ENCODE results near the gene C16orf95. TPM values are rescaled to one million over a fixed set of nuclear protein-coding genes. Genes with fewer than 3 reads are reported as not detected.

Gene C16orf95
- total and polyA plus RNA-seq, 12 donors, result 0.67 to 9.9 (median 5.3) TPM

GRCh38 chr16:87360862-87361610 is 43.8 kb upstream of the C16orf95 start:
- Histone ChIP-seq H3K9me3 (replicated peaks in 1 of 3) (no peaks in the 10 kb centered on the region), H3K4me1 (replicated peaks in 1 of 2) (peaks cover 13 to 32% of the 10 kb centered on the region in 2 donors), H3K36me3 (replicated peaks in 1 of 2) (peaks cover 0 to 43% of the 10 kb centered on the region in 2 donors), H3K27ac (no peak overlapping the region), H3K27me3 (no peaks in the 10 kb centered on the region), H3K4me3 (no peak overlapping the region)
- WGBS, 4 donors, result 96 to 100% (median 97%) methylated on average over 11 to 16 of the region's 16 CpGs
- intact Hi-C loops (cut with DNase I), result no loop called here
- TF ChIP-seq POLR2A (IDR thresholded peaks at IDR 0.05), result no peak
- TF ChIP-seq CTCF (IDR thresholded peaks at IDR 0.05), result no peak
- no peak for DNase-seq

GRCh38 chr16:87359121-87359520 is 41.9 kb upstream of the C16orf95 start:
- no peaks in the 10 kb centered on the region for H3K27me3 ChIP-seq
- WGBS, 4 donors, result 91 to 96% (median 93%) methylated on average over 6 to 7 of the region's 7 CpGs
- TF ChIP-seq POLR2A (IDR thresholded peaks at IDR 0.05) (no peak), CTCF (IDR thresholded peaks at IDR 0.05) (no peak)

GRCh38 chr16:87358696-87359095 is 41.5 kb upstream of the C16orf95 start:
- no peak overlapping the region for H3K4me3 ChIP-seq
- 68 to 80% (median 74%) methylated on average over 9 of the region's 9 CpGs for WGBS, 4 donors
- no peak for DNase-seq
- peaks cover 0 to 43% of the 10 kb centered on the region in 2 donors for H3K36me3 ChIP-seq (replicated peaks in 1 of 2)
- no peaks in the 10 kb centered on the region for H3K9me3 ChIP-seq (replicated peaks in 1 of 3)
- intact Hi-C loops (cut with DNase I), result no loop called here
- no peak for TF ChIP-seq CTCF (IDR thresholded peaks at IDR 0.05)
- TF ChIP-seq POLR2A (IDR thresholded peaks at IDR 0.05), result no peak
- no peak overlapping the region for H3K27ac ChIP-seq
- no peaks in the 10 kb centered on the region for H3K27me3 ChIP-seq
- peaks cover 5 to 11% of the 10 kb centered on the region in 2 donors for H3K4me1 ChIP-seq (replicated peaks in 1 of 2)

More at GRCh38 chr16:87359121-87359520, 41.9 kb upstream of the C16orf95 start:
- DNase-seq, result no peak
- intact Hi-C loops (cut with DNase I), result no loop called here
- peaks cover 0 to 43% of the 10 kb centered on the region in 2 donors for H3K36me3 ChIP-seq (replicated peaks in 1 of 2)
- no peaks in the 10 kb centered on the region for H3K9me3 ChIP-seq (replicated peaks in 1 of 3)
- H3K4me1 ChIP-seq (replicated peaks in 1 of 2), result peaks cover 7 to 15% of the 10 kb centered on the region in 2 donors
- H3K27ac ChIP-seq, result no peak overlapping the region
- H3K4me3 ChIP-seq, result no peak overlapping the region

- H3K27me3 ChIP-seq, result no peaks in the 10 kb centered on the region
- H3K4me3 ChIP-seq, result no peak overlapping the region
- peaks cover 0 to 43% of the 10 kb centered on the region in 2 donors for H3K36me3 ChIP-seq (replicated peaks in 1 of 2)
- no peak overlapping the region for H3K27ac ChIP-seq
- no peak for DNase-seq
- whole genome bisulfite sequencing, 4 donors, result 90 to 93% (median 92%) methylated on average over 17 of the region's 17 CpGs
- intact Hi-C loops (cut with DNase I), result no loop called here
- peaks cover 1 to 7% of the 10 kb centered on the region in 2 donors for H3K4me1 ChIP-seq (replicated peaks in 1 of 2)
- TF ChIP-seq POLR2A (IDR thresholded peaks at IDR 0.05), result no peak
- no peak for TF ChIP-seq CTCF (IDR thresholded peaks at IDR 0.05)
- no peaks in the 10 kb centered on the region for H3K9me3 ChIP-seq (replicated peaks in 1 of 3)
These were observed 41.1 kb upstream of the C16orf95 start for GRCh38 chr16:87358250-87358649.
